C4-2B (cell line): ENCODE measurements around the gene PCDH9.

Experiments
- H3K27ac ChIP-seq: fragments of 450-650 bp; 2 replicates; pipeline ENCODE4 v1.5.1; 2017
- CTCF ChIP-seq: fragments of 450-650 bp; conservative IDR thresholded peaks from 2 replicates; pipeline ENCODE4 v1.5.1; 2017; ENCODE audit warnings: mild to moderate bottlenecking
- ZFX ChIP-seq: fragments of 450-650 bp; IDR thresholded peaks from 2 replicates; pipeline ENCODE4 v1.6.1; 2017

The PCDH9 gene

GRCh38 chr13:66491251-66491650 lies 738.9 kb downstream of the PCDH9 start:
- TF ChIP-seq ZFX (no peak), CTCF (no peak)
- no peak overlapping the region for H3K27ac ChIP-seq

GRCh38 chr13:66489586-66489985 lies 740.5 kb downstream of the PCDH9 start:
- no peak overlapping the region for H3K27ac ChIP-seq
- TF ChIP-seq ZFX = no peak
- TF ChIP-seq CTCF = no peak

- no peak for TF ChIP-seq ZFX
- TF ChIP-seq CTCF = no peak
- H3K27ac ChIP-seq = no peak overlapping the region
Observed at GRCh38 chr13:66489172-66489571, 741.0 kb downstream of the PCDH9 start.

- TF ChIP-seq ZFX (no peak), CTCF (peak; percentile 30)
- no peak overlapping the region for H3K27ac ChIP-seq
Observed at GRCh38 chr13:66483712-66484111, 746.4 kb downstream of the PCDH9 start.

GRCh38 chr13:66482836-66483235 lies 747.3 kb downstream of the PCDH9 start:
- no peak overlapping the region for H3K27ac ChIP-seq
- TF ChIP-seq CTCF (no peak), ZFX (no peak)

GRCh38 chr13:66477816-66478215 lies 752.3 kb downstream of the PCDH9 start:
- no peak for TF ChIP-seq CTCF
- no peak for TF ChIP-seq ZFX
- H3K27ac ChIP-seq = no peak overlapping the region

GRCh38 chr13:66475061-66475460 lies 755.1 kb downstream of the PCDH9 start:
- no peak for TF ChIP-seq CTCF
- TF ChIP-seq ZFX = no peak
- no peak overlapping the region for H3K27ac ChIP-seq
